Neural progenitor cell (in vitro differentiated cells): ENCODE results near the gene ZNF512B. TPM values are rescaled to one million over a fixed set of nuclear protein-coding genes. Genes with fewer than 3 reads are reported as not detected.
A peak's percentile ranks its signal among the peaks of the same experiment; 100 is the strongest.

Source experiments
- DNase-seq: peaks from one replicate; pipeline ENCODE4 v3.0.0-alpha.2; 2016; ENCODE audit warnings: low spot score
- H2AFZ ChIP-seq: fragments of 200-600 bp; sonication (generic); replicated peaks from 2 replicates; pipeline ENCODE4 v1.6.1; 2016; ENCODE audit warnings: antibody characterized with exemption
- H3F3A ChIP-seq: fragments of 200-600 bp; sonication (generic); 2 replicates; pipeline ENCODE4 v1.6.1; 2016; ENCODE audit warnings: antibody characterized with exemption, low read depth
- H3K27ac ChIP-seq: fragments of 200-600 bp; sonication (generic); 2 replicates; pipeline ENCODE4 v1.5.1; 2016; ENCODE audit warnings: mild to moderate bottlenecking
- H3K27me3 ChIP-seq: fragments of 200-600 bp; sonication (generic); 2 replicates; pipeline ENCODE4 v1.6.1; 2016; ENCODE audit warnings: mild to moderate bottlenecking, moderate library complexity
- H3K36me3 ChIP-seq: fragments of 200-600 bp; sonication (generic); 2 replicates; pipeline ENCODE4 v1.5.1; 2016
- H3K4me1 ChIP-seq: fragments of 200-600 bp; sonication (generic); 2 replicates; pipeline ENCODE4 v1.6.1; 2016; ENCODE audit warnings: mixed run types
- H3K4me2 ChIP-seq: fragments of 200-600 bp; sonication (generic); 2 replicates; pipeline ENCODE4 v1.6.1; 2016
- H3K4me3 ChIP-seq: fragments of 200-600 bp; sonication (generic); 2 replicates; pipeline ENCODE4 v1.5.1; 2016
- H3K79me2 ChIP-seq: fragments of 200-600 bp; sonication (generic); 2 replicates; pipeline ENCODE4 v1.6.1; 2016; ENCODE audit warnings: low read depth
- H3K9ac ChIP-seq: fragments of 200-600 bp; sonication (generic); 2 replicates; pipeline ENCODE4 v1.6.1; 2016
- H3K9me3 ChIP-seq: fragments of 200-600 bp; sonication (generic); 2 replicates; pipeline ENCODE4 v1.5.1; 2016; ENCODE audit warnings: low read depth
- H4K20me1 ChIP-seq: fragments of 200-600 bp; sonication (generic); 2 replicates; pipeline ENCODE4 v1.6.1; 2016; ENCODE audit warnings: low read depth
- H3K27ac Mint-ChIP-seq: 3 replicates; pipeline ENCODE4 v1.8.0; 2021; ENCODE audit warnings: mixed read lengths
- H3K27me3 Mint-ChIP-seq: 2 replicates; pipeline ENCODE4 v1.8.0; 2022; ENCODE audit warnings: low read depth, mild to moderate bottlenecking, inconsistent platforms, moderate library complexity, mixed read lengths; ENCODE audit not compliant: insufficient read depth
- H3K36me3 Mint-ChIP-seq: 3 replicates; pipeline ENCODE4 v1.8.0; 2021; ENCODE audit warnings: mixed read lengths
- H3K4me1 Mint-ChIP-seq: 3 replicates; pipeline ENCODE4 v1.8.0; 2021; ENCODE audit warnings: mixed read lengths
- H3K4me3 Mint-ChIP-seq: 3 replicates; pipeline ENCODE4 v1.8.0; 2021; ENCODE audit warnings: mild to moderate bottlenecking, moderate library complexity, mixed read lengths
- H3K9me3 Mint-ChIP-seq: 3 replicates; pipeline ENCODE4 v1.8.0; 2020; ENCODE audit warnings: mixed read lengths
- EZH2 ChIP-seq: fragments of 200-600 bp; sonication (generic); IDR thresholded peaks from 2 replicates; pipeline ENCODE4 v1.6.1; 2017; ENCODE audit warnings: antibody characterized with exemption, mild to moderate bottlenecking, moderate library complexity
- EZH2phosphoT487 ChIP-seq: fragments of 200-600 bp; sonication (generic); IDR thresholded peaks from 2 replicates; pipeline ENCODE4 v1.6.1; 2017; ENCODE audit warnings: antibody characterized with exemption
- microRNA counts: library from miRNA; unstranded; fragments of <30 nt; microRNA quantifications from one replicate; lab custom pipeline; 2016
- microRNA-seq: library from miRNA; unstranded; fragments of <30 nt; microRNA quantifications from one replicate; pipeline ENCODE4, GENCODE V29; 2016
- small RNA-seq: library from RNA; depleted of rRNA; stranded (forward); fragments of <200 nt; gene quantifications from one replicate; pipeline ENCODE3, GENCODE V24; 2015
- total RNA-seq: library from RNA; depleted of rRNA; stranded (reverse); fragments of >200 nt; gene quantifications from 2 replicates; pipeline ENCODE4 v1.2.3, GENCODE V29; 2015; ENCODE audit warnings: low replicate concordance
- TF ChIP-seq, protein P1 (sequence below): fragments of 200-600 bp; sonication (generic); IDR thresholded peaks from 2 replicates; pipeline ENCODE4 v1.5.1; 2017; ENCODE audit warnings: antibody characterized with exemption, mild to moderate bottlenecking

Gene ZNF512B
- total RNA-seq, 1 donor from 2014 or later, result 2.9 TPM

DNA sequence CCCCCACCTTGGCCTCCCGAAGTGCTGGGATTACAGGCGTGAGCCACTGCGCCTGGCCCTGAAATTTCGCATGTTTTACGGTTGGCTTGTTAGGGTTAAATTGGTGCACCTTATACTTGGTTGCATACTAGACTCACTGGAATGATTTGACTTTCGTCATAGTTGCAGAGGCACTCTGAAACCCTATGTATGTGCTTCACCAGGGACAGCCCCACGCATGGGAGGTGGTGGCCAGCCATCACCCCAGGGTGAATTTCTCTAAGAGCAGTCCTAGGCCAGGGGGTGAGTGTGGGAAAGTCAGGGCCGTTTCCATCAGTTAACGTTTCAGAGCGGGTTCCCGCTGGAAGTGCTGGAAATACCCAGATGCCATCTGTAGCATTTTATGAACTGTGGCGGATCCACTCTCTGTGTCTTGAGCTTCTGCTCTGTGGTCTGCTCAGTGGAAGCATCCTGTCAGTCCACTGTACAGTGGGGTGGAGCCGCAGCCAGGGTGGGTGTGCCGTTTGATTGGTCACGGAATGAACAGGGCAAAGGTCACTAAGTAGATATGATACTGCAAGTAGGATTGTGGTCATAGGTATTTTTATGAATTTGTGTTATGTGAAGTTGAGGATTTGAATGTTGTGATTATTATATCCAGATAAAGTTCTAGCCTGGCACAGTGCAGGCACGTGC, 61.6 kb downstream of the ZNF512B start:
- Mint-ChIP-seq H3K9me3 (peaks cover 4% of the 10 kb centered on the region), H3K27me3 (peaks cover 2% of the 10 kb centered on the region)

More for the DNA sequence above, 61.6 kb downstream of the ZNF512B start:
- Mint-ChIP-seq H3K4me1 (peaks cover 14% of the 10 kb centered on the region), H3K36me3 (peaks cover 13% of the 10 kb centered on the region), H3K4me3 (no peak overlapping the region), H3K27ac (no peak overlapping the region)
- H2AFZ ChIP-seq, result no peak overlapping the region
- no peak overlapping the region for H3K9ac ChIP-seq
- TF ChIP-seq, protein P1, sequence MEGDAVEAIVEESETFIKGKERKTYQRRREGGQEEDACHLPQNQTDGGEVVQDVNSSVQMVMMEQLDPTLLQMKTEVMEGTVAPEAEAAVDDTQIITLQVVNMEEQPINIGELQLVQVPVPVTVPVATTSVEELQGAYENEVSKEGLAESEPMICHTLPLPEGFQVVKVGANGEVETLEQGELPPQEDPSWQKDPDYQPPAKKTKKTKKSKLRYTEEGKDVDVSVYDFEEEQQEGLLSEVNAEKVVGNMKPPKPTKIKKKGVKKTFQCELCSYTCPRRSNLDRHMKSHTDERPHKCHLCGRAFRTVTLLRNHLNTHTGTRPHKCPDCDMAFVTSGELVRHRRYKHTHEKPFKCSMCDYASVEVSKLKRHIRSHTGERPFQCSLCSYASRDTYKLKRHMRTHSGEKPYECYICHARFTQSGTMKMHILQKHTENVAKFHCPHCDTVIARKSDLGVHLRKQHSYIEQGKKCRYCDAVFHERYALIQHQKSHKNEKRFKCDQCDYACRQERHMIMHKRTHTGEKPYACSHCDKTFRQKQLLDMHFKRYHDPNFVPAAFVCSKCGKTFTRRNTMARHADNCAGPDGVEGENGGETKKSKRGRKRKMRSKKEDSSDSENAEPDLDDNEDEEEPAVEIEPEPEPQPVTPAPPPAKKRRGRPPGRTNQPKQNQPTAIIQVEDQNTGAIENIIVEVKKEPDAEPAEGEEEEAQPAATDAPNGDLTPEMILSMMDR, result no peak
- TF ChIP-seq EZH2phosphoT487 (no peak), EZH2 (no peak)
- no peaks in the 10 kb centered on the region for H3K27me3 ChIP-seq
- no peak overlapping the region for H3K4me2 ChIP-seq
- peaks cover 78% of the 10 kb centered on the region for H4K20me1 ChIP-seq
- no peak for DNase-seq
- no peaks in the 10 kb centered on the region for H3F3A ChIP-seq
- peaks cover 95% of the 10 kb centered on the region for H3K79me2 ChIP-seq
- H3K4me3 ChIP-seq, result no peak overlapping the region
- no peaks in the 10 kb centered on the region for H3K9me3 ChIP-seq
- no peaks in the 10 kb centered on the region for H3K36me3 ChIP-seq
- H3K4me1 ChIP-seq, result no peaks in the 10 kb centered on the region
- no peak overlapping the region for H3K27ac ChIP-seq

MicroRNAs encoded within 50 kb of the gene (microRNA counts, 767-probe panel; counts per million panel counts)
- microRNA hsa-miR-1914-5p (lab: Ali Mortazavi, UCI) (460 counts per million, percentile 90 among the panel's probes with 10 or more counts), microRNA hsa-miR-647 (lab: Ali Mortazavi, UCI) (460 counts per million, percentile 90 among the panel's probes with 10 or more counts), microRNA hsa-miR-941 (lab: Ali Mortazavi, UCI) (460 counts per million, percentile 90 among the panel's probes with 10 or more counts)

Small RNAs within 50 kb of the gene (microRNA-seq; reads per million reads assigned to microRNA genes)
- gene MIR1914 (not detected), gene MIR647 (not detected), gene MIR941-1 (not detected), gene MIR941-2 (not detected), gene MIR941-3 (not detected), gene MIR941-4 (not detected), gene MIR941-5 (not detected)

Small RNAs within 50 kb of the gene (small RNA-seq; reads per million reads assigned to genes)
- gene MIR647, result not detected
- not detected for gene MIR941-2
- gene MIR941-4, result not detected
- gene MIR941-5, result not detected
- 0.25 reads per million, percentile 14 among the genes with 10 or more reads in this experiment for gene RNU1-134P

Other genes with a start within 250 kb of the ZNF512B start
- gene LIME1, start 233.3 kb downstream of the ZNF512B start, total RNA-seq, result 0.47 and 10.9 TPM in 2 replicates
- 12.0 and 58.0 TPM in 2 replicates for gene SLC2A4RG, start 230.2 kb downstream of the ZNF512B start, total RNA-seq
- gene ZBTB46, start 138.7 kb downstream of the ZNF512B start, total RNA-seq, result 8.1 and 13.9 TPM in 2 replicates
- not detected in 2 replicates for gene ABHD16B, start 108.4 kb downstream of the ZNF512B start, total RNA-seq
- gene TPD52L2, start 104.7 kb downstream of the ZNF512B start, total RNA-seq, result 66.6 and 80.1 TPM in 2 replicates
- 17.2 and 37.9 TPM in 2 replicates for gene DNAJC5, start 74.8 kb downstream of the ZNF512B start, total RNA-seq
- gene UCKL1, start 13.5 kb downstream of the ZNF512B start, total RNA-seq, result 10.8 and 22.7 TPM in 2 replicates
- gene SAMD10, start 9.7 kb upstream of the ZNF512B start, total RNA-seq, result 0.19 and 4.9 TPM in 2 replicates
- gene PRPF6, start 11.2 kb upstream of the ZNF512B start, total RNA-seq, result 51.9 and 77.0 TPM in 2 replicates
- 0.04 and 0.96 TPM in 2 replicates for gene C20orf204, start 66.3 kb upstream of the ZNF512B start, total RNA-seq
- gene SOX18, start 79.7 kb upstream of the ZNF512B start, total RNA-seq, result not detected in 2 replicates
- 23.2 and 51.2 TPM in 2 replicates for gene TCEA2, start 93.3 kb upstream of the ZNF512B start, total RNA-seq
- 2.0 and 11.0 TPM in 2 replicates for gene RGS19, start 109.6 kb upstream of the ZNF512B start, total RNA-seq
- gene OPRL1, start 110.2 kb upstream of the ZNF512B start, total RNA-seq, result 1.3 and 3.3 TPM in 2 replicates
- 0.99 TPM in 1 of 2 replicates, not detected in the other for gene LKAAEAR1, start 114.5 kb upstream of the ZNF512B start, total RNA-seq
- gene NPBWR2, start 137.6 kb upstream of the ZNF512B start, total RNA-seq, result not detected in 2 replicates
- gene MYT1, start 194.5 kb upstream of the ZNF512B start, total RNA-seq, result 1.2 and 1.5 TPM in 2 replicates